Spleen (tissue), 11 donors: ENCODE data around the gene NCOA6. TPM values are rescaled to one million over a fixed set of nuclear protein-coding genes. Genes with fewer than 3 reads are reported as not detected.

Experiments
- DNase-seq: peaks from one replicate; pipeline ENCODE4 v3.0.0-alpha.2; 2020
- H3K27ac ChIP-seq, 8 donors: fragments of 200-600 bp; sonication (generic) in 7 of 8; 1 replicate in 4 of 8; 2 replicates in 4 of 8; pipeline versions ENCODE4 v1.5.0 to v1.8.0; 2016 to 2021; ENCODE audit warnings: inconsistent platforms in 4 of 8, mild to moderate bottlenecking in 4 of 8, moderate library complexity in 1 of 8
- H3K27me3 ChIP-seq, 7 donors: fragments of 200-600 bp; sonication (generic) in 6 of 7; replicated peaks in 1 of 7; 1 replicate in 4 of 7; 2 replicates in 3 of 7; pipeline versions ENCODE4 v1.5.0 to v1.8.0; 2016 to 2021; ENCODE audit warnings: inconsistent platforms in 3 of 7, mild to moderate bottlenecking in 1 of 7
- H3K36me3 ChIP-seq, 6 donors: fragments of 200-600 bp; sonication (generic) in 5 of 6; 1 replicate in 4 of 6; 2 replicates in 2 of 6; pipeline versions ENCODE4 v1.5.0 to v1.8.0; 2016 to 2021; ENCODE audit warnings: inconsistent platforms in 2 of 6
- H3K4me1 ChIP-seq, 6 donors: fragments of 200-600 bp; sonication (generic) in 5 of 6; 1 replicate in 3 of 6; 2 replicates in 3 of 6; pipeline versions ENCODE4 v1.5.0 to v1.8.0; 2016 to 2021; ENCODE audit warnings: inconsistent platforms in 3 of 6
- H3K4me3 ChIP-seq, 8 donors: fragments of 200-600 bp; sonication (generic) in 7 of 8; 1 replicate in 4 of 8; 2 replicates in 4 of 8; pipeline versions ENCODE4 v1.5.0 to v1.8.0; 2016 to 2021; ENCODE audit warnings: inconsistent platforms in 4 of 8, mild to moderate bottlenecking in 4 of 8, moderate library complexity in 2 of 8
- H3K9me3 ChIP-seq, 8 donors: fragments of 200-600 bp; sonication (generic) in 7 of 8; 1 replicate in 4 of 8; 2 replicates in 4 of 8; pipeline versions ENCODE4 v1.5.0 to v1.8.0; 2016 to 2021; ENCODE audit warnings: inconsistent platforms in 4 of 8
- CTCF ChIP-seq, 11 experiments: fragments of 200-600 bp in 7 of 11; fragments of 450-650 bp in 4 of 11; sonication (generic) in 4 of 11; IDR thresholded peaks in 8 of 11; conservative IDR thresholded peaks in 3 of 11; 1 replicate in 7 of 11; 2 replicates in 4 of 11; pipeline versions ENCODE4 v1.4.0 to v1.8.0; 2016 to 2021; ENCODE audit warnings: antibody characterized with exemption in 11 of 11, inconsistent platforms in 4 of 11, mild to moderate bottlenecking in 1 of 11
- POLR2A ChIP-seq, 3 donors: fragments of 450-650 bp; IDR thresholded peaks; one replicate each; pipeline ENCODE4 v1.5.1; 2017; ENCODE audit warnings: antibody characterized with exemption in 3 of 3, mild to moderate bottlenecking in 1 of 3
- POLR2AphosphoS5 ChIP-seq, 3 donors: sonication (generic); formaldehyde crosslinking; IDR thresholded peaks; one replicate each; pipeline ENCODE4 v1.5.1; 2017; ENCODE audit warnings: antibody characterized with exemption in 3 of 3
- WGBS, 5 donors: extraction: QIAGEN DNeasy Blood & Tissue Kit in 3 of 5; methylation state at CpG; one replicate each; pipeline versions ENCODE4 v1.1.5 to v1.1.7; 2013 to 2018; 5-methylcytosine and 5-hydroxymethylcytosine counted together
- intact Hi-C: fragments of 100-400 bp; cut with DNase I; formaldehyde crosslinking; loops from one replicate; pipeline ENCODE4 v1.15.0; 2023; ENCODE audit warnings: low total_unique reads
- polyA plus RNA-seq, 3 donors: library from polyadenylated mRNA; stranded (reverse); fragments of 200-250 nt; gene quantifications; one replicate each; pipeline ENCODE4 v1.2.1, GENCODE V29; 2013
- total RNA-seq, 7 donors: library from RNA; depleted of rRNA in 3 of 7; stranded (reverse); fragments of >200 nt in 3 of 7; fragmentation: NEBNext Ultra II Directional in 4 of 7; extraction: Animal tissue kit (Norgen Biotek cat#: 25700) in 4 of 7; gene quantifications; one replicate each; pipeline versions ENCODE4 v1.1.0 to v1.2.1, GENCODE V29; 2016 to 2021
- donor health status: healthy with polysubstance abuse.
- donor health status: DM: no; HTN: no; CAD: no; lungs with moderate emphysema.
- donor health status: DM: no; HTN: no; CAD: no.
- donor health status: Bipolar disorder and iron deficiency.
- donor health status: healthy.
- donor health status: DM: no; HTN: no; CAD: no.
- donor health status: DM: yes; HTN: yes; CAD: no.

The NCOA6 gene
- total and polyA plus RNA-seq, 10 donors = 13.6 to 32.8 (median 26.4) TPM

GRCh38 chr20:34710568-34710839 lies 114.9 kb downstream of the NCOA6 start:
- intact Hi-C loops = no loop called here
- Histone ChIP-seq H3K27ac (no peak overlapping the region), H3K4me1 (peaks cover 0 to 64% (median 33%) of the 10 kb centered on the region in 6 donors), H3K36me3 (peaks cover 0 to 50% (median 14%) of the 10 kb centered on the region in 6 donors), H3K9me3 (no peaks in the 10 kb centered on the region), H3K27me3 (no peaks in the 10 kb centered on the region), H3K4me3 (peak overlapping the region in 2 of 8 donors; percentile 71 to 86)
- no peak for DNase-seq
- TF ChIP-seq CTCF (IDR thresholded peaks at IDR 0.05 in 8 of 11, conservative IDR thresholded peaks at IDR 0.05 in 3 of 11) = no peak
- TF ChIP-seq POLR2A (IDR thresholded peaks at IDR 0.05) = no peak
- no peak for TF ChIP-seq POLR2AphosphoS5 (IDR thresholded peaks at IDR 0.05)

- H3K9me3 ChIP-seq = no peaks in the 10 kb centered on the region
- intact Hi-C loops = loop anchor here (5.0 kb wide), 2 partner anchors 168 to 398 kb away; no protein-coding TSS in a partner anchor
- DNase-seq = peak; percentile 91
- TF ChIP-seq POLR2AphosphoS5 (IDR thresholded peaks at IDR 0.05) = peak in 1 of 3 donors; percentile 7
- no peak for TF ChIP-seq POLR2A (IDR thresholded peaks at IDR 0.05)
- peak in 2 of 11 experiments; percentile 37 to 47 for TF ChIP-seq CTCF (IDR thresholded peaks at IDR 0.05 in 8 of 11, conservative IDR thresholded peaks at IDR 0.05 in 3 of 11)
- peaks cover 0 to 45% (median 10%) of the 10 kb centered on the region in 6 donors for H3K36me3 ChIP-seq
- H3K4me3 ChIP-seq = peak overlapping the region; percentile 71 to 86 (median 76)
- H3K4me1 ChIP-seq = peaks cover 1 to 69% (median 36%) of the 10 kb centered on the region in 6 donors
- H3K27ac ChIP-seq = peak overlapping the region in 7 of 8 donors; percentile 75 to 91 (median 84)
- WGBS, 5 donors = 5 to 19% (median 6%) methylated on average over 22 to 61 of the region's 61 CpGs
- no peaks in the 10 kb centered on the region for H3K27me3 ChIP-seq
Measured at GRCh38 chr20:34709831-34710567, 115.5 kb downstream of the NCOA6 start.

GRCh38 chr20:34709044-34709830 lies 116.2 kb downstream of the NCOA6 start:
- H3K27ac ChIP-seq = peak overlapping the region; percentile 75 to 91 (median 82)
- WGBS, 5 donors = 0 to 2% (median 1%) methylated on average over 26 to 64 of the region's 64 CpGs
- no peaks in the 10 kb centered on the region for H3K9me3 ChIP-seq
- peak; percentile 94 for DNase-seq
- peak; percentile 66 to 83 (median 67) for TF ChIP-seq POLR2AphosphoS5 (IDR thresholded peaks at IDR 0.05)
- TF ChIP-seq CTCF (IDR thresholded peaks at IDR 0.05 in 8 of 11, conservative IDR thresholded peaks at IDR 0.05 in 3 of 11) = peak in 1 of 11 experiments; percentile 16
- TF ChIP-seq POLR2A (IDR thresholded peaks at IDR 0.05) = no peak
- peaks cover 0 to 37% (median 6%) of the 10 kb centered on the region in 6 donors for H3K36me3 ChIP-seq
- no peaks in the 10 kb centered on the region for H3K27me3 ChIP-seq
- peak overlapping the region; percentile 71 to 86 (median 76) for H3K4me3 ChIP-seq
- H3K4me1 ChIP-seq = peaks cover 4 to 74% (median 41%) of the 10 kb centered on the region in 6 donors
- intact Hi-C loops = loop anchor here (5.0 kb wide), 2 partner anchors 167 to 397 kb away; no protein-coding TSS in a partner anchor
